HG02938 (cell line): Measurements from ENCODE around the gene CD36.

ENCODE experiments used
- ATAC-seq: cut with Tn5 transposase; IDR thresholded peaks from one replicate; pipeline ENCODE4 v1.9.1; 2021; ENCODE audit warnings: mild to moderate bottlenecking, moderate library complexity; ENCODE audit not compliant: unreplicated experiment

The CD36 gene

GRCh38 chr7:80623503-80624252, 14.8 kb upstream of the CD36 start:
- no peak for ATAC-seq

- no peak for ATAC-seq
Observed at GRCh38 chr7:80624763-80625162, 13.7 kb upstream of the CD36 start.

- ATAC-seq = no peak
Observed at GRCh38 chr7:80629023-80629422, 9.4 kb upstream of the CD36 start.

- ATAC-seq = no peak
Observed at GRCh38 chr7:80630608-80631405, 7.6 kb upstream of the CD36 start.

GRCh38 chr7:80631421-80631820, 7.0 kb upstream of the CD36 start:
- ATAC-seq = no peak

- no peak for ATAC-seq
Observed at GRCh38 chr7:80632139-80632538, 6.3 kb upstream of the CD36 start.

GRCh38 chr7:80632819-80633218, 5.6 kb upstream of the CD36 start:
- ATAC-seq = no peak

- ATAC-seq = no peak
Observed at GRCh38 chr7:80634505-80634904, 3.9 kb upstream of the CD36 start.

GRCh38 chr7:80635533-80635932, 2.9 kb upstream of the CD36 start:
- no peak for ATAC-seq

GRCh38 chr7:80635998-80636397, 2.4 kb upstream of the CD36 start:
- ATAC-seq = no peak

- ATAC-seq = no peak
Observed at GRCh38 chr7:80636709-80637108, 1.7 kb upstream of the CD36 start.

- no peak for ATAC-seq
Observed at GRCh38 chr7:80637454-80637853, 988 bp upstream of the CD36 start.

- no peak for ATAC-seq
Observed at GRCh38 chr7:80639011-80639410, 569 bp downstream of the CD36 start.

GRCh38 chr7:80640846-80641245, 2.4 kb downstream of the CD36 start:
- no peak for ATAC-seq

- no peak for ATAC-seq
Observed at GRCh38 chr7:80641548-80641947, 3.1 kb downstream of the CD36 start.

- no peak for ATAC-seq
Observed at GRCh38 chr7:80642871-80643270, 4.4 kb downstream of the CD36 start.

- ATAC-seq = no peak
Observed at GRCh38 chr7:80643336-80643915, 5.0 kb downstream of the CD36 start.

GRCh38 chr7:80644054-80644453, 5.6 kb downstream of the CD36 start:
- ATAC-seq = no peak

GRCh38 chr7:80646083-80646865, 7.8 kb downstream of the CD36 start:
- ATAC-seq = no peak

- ATAC-seq = no peak
Observed at GRCh38 chr7:80647436-80647835, 9.0 kb downstream of the CD36 start.

- no peak for ATAC-seq
Observed at GRCh38 chr7:80648031-80648600, 9.7 kb downstream of the CD36 start.
